SK-N-SH (cell line): ENCODE measurements around the gene OR5V1. TPM values are rescaled to one million over a fixed set of nuclear protein-coding genes. Genes with fewer than 3 reads are reported as not detected.

ENCODE experiments used
- CTCF ChIA-PET: fragments of 300-600, 350-600 bp; formaldehyde crosslinking; extraction: SDS; loops from one replicate; lab custom pipeline; 2021; lab: Yijun Ruan, JAX
- POLR2A ChIA-PET: fragments of 350-600 bp; sonication (Branson Sonifier 250); formaldehyde crosslinking; extraction: SDS; loops from one replicate; lab custom pipeline; 2020; ENCODE audit warnings: antibody characterized with exemption, inconsistent platforms; lab: Yijun Ruan, JAX
- DNase-seq: peaks from one replicate; pipeline ENCODE4 v3.0.0; 2012
- H2AFZ ChIP-seq: fragments of 200-600 bp; sonication (generic); 2 replicates; pipeline ENCODE4 v1.8.1; 2016; ENCODE audit warnings: antibody characterized with exemption, mild to moderate bottlenecking, low read depth
- H3F3A ChIP-seq: fragments of 200-600 bp; sonication (generic); replicated peaks from 2 replicates; pipeline ENCODE3; 2016; ENCODE audit warnings: antibody characterized with exemption, mild to moderate bottlenecking; ENCODE audit not compliant: insufficient read depth
- H3K27ac ChIP-seq, 2 experiments: fragments of 200-500 bp in 1 of 2; fragments of 200-600 bp in 1 of 2; sonication (Bioruptor generic) in 1 of 2; sonication (generic), shearing (Covaris generic) in 1 of 2; 2 replicates each; pipeline versions ENCODE4 v1.5.1 to v1.6.1; 2014 to 2016; ENCODE audit warnings: low read depth in 2 of 2, inconsistent platforms in 1 of 2, low read length in 1 of 2, mild to moderate bottlenecking in 1 of 2, mixed read lengths in 1 of 2
- H3K27me3 ChIP-seq: fragments of 200-600 bp; sonication (generic), shearing (Covaris generic); 2 replicates; pipeline ENCODE4 v1.6.1; 2016; ENCODE audit warnings: mixed run types; ENCODE audit not compliant: insufficient read depth
- H3K36me3 ChIP-seq, 2 experiments: fragments of 200-500 bp in 1 of 2; fragments of 200-600 bp in 1 of 2; sonication (Bioruptor generic) in 1 of 2; sonication (generic) in 1 of 2; replicated peaks in 1 of 2; 2 replicates each; pipeline versions ENCODE3 to v1.5.1; 2014 to 2016; ENCODE audit warnings: low read length in 1 of 2, mild to moderate bottlenecking in 1 of 2; ENCODE audit not compliant: insufficient read depth in 2 of 2, control insufficient read depth in 1 of 2
- H3K4me1 ChIP-seq, 2 experiments: fragments of 200-500 bp in 1 of 2; fragments of 200-600 bp in 1 of 2; sonication (Bioruptor generic) in 1 of 2; sonication (generic), shearing (Covaris generic) in 1 of 2; 2 replicates each; pipeline versions ENCODE4 v1.5.1 to v1.6.1; 2014 to 2016; ENCODE audit warnings: low read depth in 1 of 2, low read length in 1 of 2, mixed run types in 1 of 2; ENCODE audit not compliant: insufficient read depth in 2 of 2, control insufficient read depth in 1 of 2
- H3K4me2 ChIP-seq: fragments of 200-600 bp; sonication (generic), shearing (Covaris generic); 2 replicates; pipeline ENCODE4 v1.6.1; 2017; ENCODE audit warnings: mixed run types
- H3K4me3 ChIP-seq, 2 experiments: fragments of 200-500 bp in 1 of 2; fragments of 200-600 bp in 1 of 2; sonication (Bioruptor generic) in 1 of 2; sonication (generic), shearing (Covaris generic) in 1 of 2; 2 replicates each; pipeline versions ENCODE4 v1.5.1 to v1.8.1; 2014 to 2016; ENCODE audit warnings: low read depth in 2 of 2, inconsistent platforms in 1 of 2, low read length in 1 of 2, mild to moderate bottlenecking in 1 of 2, mixed read lengths in 1 of 2, moderate library complexity in 1 of 2
- H3K79me2 ChIP-seq: fragments of 200-600 bp; sonication (generic); 2 replicates; pipeline ENCODE4 v1.8.1; 2017; ENCODE audit warnings: mild to moderate bottlenecking; ENCODE audit not compliant: insufficient read depth
- H3K9ac ChIP-seq: fragments of 200-600 bp; sonication (generic); 2 replicates; pipeline ENCODE4 v1.6.1; 2017; ENCODE audit warnings: mixed run types
- H3K9me2 ChIP-seq: fragments of 200-600 bp; sonication (generic); 2 replicates; pipeline ENCODE4 v1.6.1; 2017; ENCODE audit warnings: mixed run types
- H3K9me3 ChIP-seq: fragments of 200-600 bp; sonication (generic); 2 replicates; pipeline ENCODE4 v1.6.1; 2017; ENCODE audit warnings: mixed run types, mild to moderate bottlenecking, moderate library complexity
- H4K20me1 ChIP-seq: fragments of 200-600 bp; sonication (generic); 2 replicates; pipeline ENCODE4 v1.6.1; 2017; ENCODE audit warnings: mild to moderate bottlenecking, mixed run types; ENCODE audit not compliant: insufficient read depth
- CHD2 ChIP-seq: fragments of 150-350 bp; IDR thresholded peaks from 2 replicates; pipeline ENCODE4 v1.6.1; 2018; ENCODE audit warnings: low read length; ENCODE audit not compliant: partially characterized antibody
- ELF1 ChIP-seq: IDR thresholded peaks from 2 replicates; pipeline ENCODE4 v1.4.0; 2012
- EP300 ChIP-seq, 2 experiments: IDR thresholded peaks; 2 replicates each; pipeline versions ENCODE4 v1.4.0 to v1.6.1; 2012; ENCODE audit warnings: borderline replicate concordance in 1 of 2, low read depth in 1 of 2, low read length in 1 of 2
- FOXM1 ChIP-seq: IDR thresholded peaks from 2 replicates; pipeline ENCODE4 v1.4.0; 2012; ENCODE audit warnings: low read depth, mild to moderate bottlenecking
- JUND ChIP-seq: IDR thresholded peaks from 2 replicates; pipeline ENCODE4 v1.4.0; 2012
- POLR2AphosphoS5 ChIP-seq: IDR thresholded peaks from 2 replicates; pipeline ENCODE4 v1.6.1; 2012; ENCODE audit warnings: low read depth, low read length
- RAD21 ChIP-seq: IDR thresholded peaks from 2 replicates; pipeline ENCODE4 v1.6.1; 2012; ENCODE audit warnings: mild to moderate bottlenecking, low read length
- RCOR1 ChIP-seq: fragments of 150-350 bp; IDR thresholded peaks from 2 replicates; pipeline ENCODE4 v1.6.1; 2017; ENCODE audit warnings: antibody characterized with exemption, low read length
- TAF1 ChIP-seq: IDR thresholded peaks from 2 replicates; pipeline ENCODE4 v1.6.1; 2012; ENCODE audit warnings: low read depth, mild to moderate bottlenecking, low read length, moderate library complexity, borderline replicate concordance
- WGBS: methylation state at CpG from one replicate; pipeline ENCODE4 v1.1.6; 2017; ENCODE audit warnings: low lambda C conversion rate; 5-methylcytosine and 5-hydroxymethylcytosine counted together
- polyA plus RNA-seq, 3 experiments: library from polyadenylated mRNA; depleted of rRNA; stranded (reverse); fragments of >200 nt; gene quantifications; 2 replicates each; pipeline ENCODE4 v1.2.3, GENCODE V29; 2012
- TF ChIP-seq, protein P1 (sequence below): IDR thresholded peaks from 2 replicates; pipeline ENCODE4 v1.4.0; 2012; ENCODE audit warnings: low read depth, borderline replicate concordance
- TF ChIP-seq, protein P2 (sequence below): IDR thresholded peaks from 2 replicates; pipeline ENCODE4; 2012
- TF ChIP-seq, protein P3 (sequence below): IDR thresholded peaks from 2 replicates; pipeline ENCODE4 v1.4.0; 2012; ENCODE audit warnings: low read depth, borderline replicate concordance
- TF ChIP-seq, protein P4 (sequence below): IDR thresholded peaks from 2 replicates; pipeline ENCODE4 v1.6.1; 2012; ENCODE audit warnings: mild to moderate bottlenecking, low read depth, low read length, moderate library complexity
- TF ChIP-seq, protein P5 (sequence below): fragments of 200-600 bp; sonication (generic); IDR thresholded peaks from 2 replicates; pipeline ENCODE4 v1.6.1; 2017; ENCODE audit warnings: antibody characterized with exemption, mild to moderate bottlenecking, moderate library complexity

OR5V1 gene
- polyA plus RNA-seq, 1 of the 3 experiments (the other 2 are of a cell fraction), result not detected

DNA sequence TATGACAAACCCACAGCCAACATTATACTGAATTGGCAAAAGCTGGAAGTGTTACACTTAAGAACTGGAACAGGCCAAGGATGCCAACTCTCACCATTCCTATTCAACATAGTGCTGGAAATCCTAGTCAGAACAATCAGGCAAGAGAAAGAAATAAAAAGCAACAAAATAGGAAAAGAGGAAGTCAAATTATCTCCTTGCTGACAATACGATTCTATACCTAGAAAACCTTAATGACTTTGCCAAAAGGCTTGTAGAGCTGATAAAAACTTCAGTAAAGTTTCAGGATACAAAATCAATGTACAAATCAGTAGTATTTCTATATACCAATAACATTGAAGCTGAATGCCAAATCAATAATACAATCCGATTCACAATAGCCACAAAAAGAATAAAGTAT, 32.4 kb downstream of the OR5V1 start:
- CTCF ChIA-PET, result no interaction called here
- H3K79me2 ChIP-seq, result no peaks in the 10 kb centered on the region
- H2AFZ ChIP-seq, result no peak overlapping the region
- no peaks in the 10 kb centered on the region for H3K9me3 ChIP-seq
- H3K4me3 ChIP-seq, result no peak overlapping the region
- H3K36me3 ChIP-seq, result no peaks in the 10 kb centered on the region
- no peaks in the 10 kb centered on the region for H3K4me1 ChIP-seq
- no peak for DNase-seq
- POLR2A ChIA-PET, result no interaction called here
- H3K9me2 ChIP-seq, result no peaks in the 10 kb centered on the region
- no peaks in the 10 kb centered on the region for H4K20me1 ChIP-seq
- WGBS, result 0% methylated on average over 2 of the region's 2 CpGs
- H3K4me2 ChIP-seq, result no peak overlapping the region
- no peaks in the 10 kb centered on the region for H3K27me3 ChIP-seq
- TF ChIP-seq ELF1, result no peak
- TF ChIP-seq, protein P1, sequence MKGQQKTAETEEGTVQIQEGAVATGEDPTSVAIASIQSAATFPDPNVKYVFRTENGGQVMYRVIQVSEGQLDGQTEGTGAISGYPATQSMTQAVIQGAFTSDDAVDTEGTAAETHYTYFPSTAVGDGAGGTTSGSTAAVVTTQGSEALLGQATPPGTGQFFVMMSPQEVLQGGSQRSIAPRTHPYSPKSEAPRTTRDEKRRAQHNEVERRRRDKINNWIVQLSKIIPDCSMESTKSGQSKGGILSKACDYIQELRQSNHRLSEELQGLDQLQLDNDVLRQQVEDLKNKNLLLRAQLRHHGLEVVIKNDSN, result no peak
- TF ChIP-seq RCOR1, result no peak
- TF ChIP-seq EP300 (IDR thresholded peaks at IDR 0.05; ENCODE audit: borderline replicate concordance in 1 of 2, low read depth in 1 of 2, low read length in 1 of 2), result no peak
- no peak for TF ChIP-seq RAD21
- H3F3A ChIP-seq, result no peaks in the 10 kb centered on the region
- H3K27ac ChIP-seq, result no peak overlapping the region
- H3K9ac ChIP-seq, result no peak overlapping the region

DNA sequence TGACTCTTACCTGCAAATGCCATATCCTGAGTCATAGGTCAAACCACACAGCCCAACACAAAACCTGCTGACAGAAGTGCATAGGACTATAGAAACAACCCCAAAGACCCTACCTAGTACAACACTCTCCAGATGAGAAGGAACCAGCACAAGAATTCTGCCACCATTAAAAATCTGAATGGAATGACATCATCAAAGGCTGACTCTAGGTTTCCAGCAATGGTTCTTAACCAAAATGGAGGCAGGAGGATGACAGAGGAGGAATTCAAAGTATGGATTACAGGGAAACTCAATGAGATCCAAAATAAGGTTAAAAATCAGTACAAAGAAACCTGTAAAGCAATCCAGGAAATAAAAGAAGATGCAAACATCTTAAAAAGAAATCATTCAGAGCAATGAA, 36.0 kb downstream of the OR5V1 start:
- DNase-seq, result no peak
- H3K9ac ChIP-seq, result no peak overlapping the region
- H4K20me1 ChIP-seq, result no peaks in the 10 kb centered on the region
- no peak overlapping the region for H3K27ac ChIP-seq
- H3K9me3 ChIP-seq, result no peaks in the 10 kb centered on the region
- no peaks in the 10 kb centered on the region for H3K79me2 ChIP-seq
- H3F3A ChIP-seq, result no peaks in the 10 kb centered on the region
- no peak for TF ChIP-seq POLR2AphosphoS5
- TF ChIP-seq, all 33 proteins: peak for 0
- no peak overlapping the region for H3K4me2 ChIP-seq
- H3K36me3 ChIP-seq, result no peaks in the 10 kb centered on the region
- no peaks in the 10 kb centered on the region for H3K9me2 ChIP-seq
- CTCF ChIA-PET, result interaction anchor here (0.5 to 0.9 kb wide), 2 partner anchors 101 to 315 kb away, joined by 3 read pairs; no protein-coding TSS in a partner anchor
- H3K4me3 ChIP-seq, result no peak overlapping the region
- POLR2A ChIA-PET, result no interaction called here
- no peak overlapping the region for H2AFZ ChIP-seq
- no peaks in the 10 kb centered on the region for H3K4me1 ChIP-seq
- no peaks in the 10 kb centered on the region for H3K27me3 ChIP-seq

DNA sequence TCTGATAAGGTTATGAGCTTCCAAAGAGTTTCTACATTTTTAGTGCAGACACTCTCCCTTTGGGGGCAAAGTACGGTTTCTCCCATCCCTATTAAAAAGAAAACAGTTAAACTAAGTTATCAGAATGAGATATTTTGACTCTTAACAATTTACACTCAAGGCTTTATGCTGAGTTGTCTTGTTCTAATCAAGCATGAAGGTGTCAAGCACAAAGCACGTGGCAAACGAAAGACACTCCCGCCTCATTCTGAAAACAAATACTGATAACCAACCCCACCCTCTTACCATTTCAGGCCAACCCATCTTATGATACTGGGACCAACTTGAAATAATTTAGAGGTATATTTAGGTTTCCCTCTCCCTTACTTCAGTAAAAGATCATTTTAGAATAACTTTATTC, 42.9 kb downstream of the OR5V1 start:
- 4% methylated on average over 4 of the region's 4 CpGs for WGBS
- H4K20me1 ChIP-seq, result no peaks in the 10 kb centered on the region
- no peaks in the 10 kb centered on the region for H3K79me2 ChIP-seq
- TF ChIP-seq, protein P2, sequence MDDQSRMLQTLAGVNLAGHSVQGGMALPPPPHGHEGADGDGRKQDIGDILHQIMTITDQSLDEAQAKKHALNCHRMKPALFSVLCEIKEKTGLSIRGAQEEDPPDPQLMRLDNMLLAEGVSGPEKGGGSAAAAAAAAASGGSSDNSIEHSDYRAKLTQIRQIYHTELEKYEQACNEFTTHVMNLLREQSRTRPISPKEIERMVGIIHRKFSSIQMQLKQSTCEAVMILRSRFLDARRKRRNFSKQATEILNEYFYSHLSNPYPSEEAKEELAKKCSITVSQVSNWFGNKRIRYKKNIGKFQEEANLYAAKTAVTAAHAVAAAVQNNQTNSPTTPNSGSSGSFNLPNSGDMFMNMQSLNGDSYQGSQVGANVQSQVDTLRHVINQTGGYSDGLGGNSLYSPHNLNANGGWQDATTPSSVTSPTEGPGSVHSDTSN, result no peak
- TF ChIP-seq TAF1 (no peak), CHD2 (no peak), RAD21 (no peak), JUND (no peak), FOXM1 (no peak)
- TF ChIP-seq, protein P3, sequence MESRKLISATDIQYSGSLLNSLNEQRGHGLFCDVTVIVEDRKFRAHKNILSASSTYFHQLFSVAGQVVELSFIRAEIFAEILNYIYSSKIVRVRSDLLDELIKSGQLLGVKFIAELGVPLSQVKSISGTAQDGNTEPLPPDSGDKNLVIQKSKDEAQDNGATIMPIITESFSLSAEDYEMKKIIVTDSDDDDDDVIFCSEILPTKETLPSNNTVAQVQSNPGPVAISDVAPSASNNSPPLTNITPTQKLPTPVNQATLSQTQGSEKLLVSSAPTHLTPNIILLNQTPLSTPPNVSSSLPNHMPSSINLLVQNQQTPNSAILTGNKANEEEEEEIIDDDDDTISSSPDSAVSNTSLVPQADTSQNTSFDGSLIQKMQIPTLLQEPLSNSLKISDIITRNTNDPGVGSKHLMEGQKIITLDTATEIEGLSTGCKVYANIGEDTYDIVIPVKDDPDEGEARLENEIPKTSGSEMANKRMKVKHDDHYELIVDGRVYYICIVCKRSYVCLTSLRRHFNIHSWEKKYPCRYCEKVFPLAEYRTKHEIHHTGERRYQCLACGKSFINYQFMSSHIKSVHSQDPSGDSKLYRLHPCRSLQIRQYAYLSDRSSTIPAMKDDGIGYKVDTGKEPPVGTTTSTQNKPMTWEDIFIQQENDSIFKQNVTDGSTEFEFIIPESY, result no peak
- TF ChIP-seq, protein P4, sequence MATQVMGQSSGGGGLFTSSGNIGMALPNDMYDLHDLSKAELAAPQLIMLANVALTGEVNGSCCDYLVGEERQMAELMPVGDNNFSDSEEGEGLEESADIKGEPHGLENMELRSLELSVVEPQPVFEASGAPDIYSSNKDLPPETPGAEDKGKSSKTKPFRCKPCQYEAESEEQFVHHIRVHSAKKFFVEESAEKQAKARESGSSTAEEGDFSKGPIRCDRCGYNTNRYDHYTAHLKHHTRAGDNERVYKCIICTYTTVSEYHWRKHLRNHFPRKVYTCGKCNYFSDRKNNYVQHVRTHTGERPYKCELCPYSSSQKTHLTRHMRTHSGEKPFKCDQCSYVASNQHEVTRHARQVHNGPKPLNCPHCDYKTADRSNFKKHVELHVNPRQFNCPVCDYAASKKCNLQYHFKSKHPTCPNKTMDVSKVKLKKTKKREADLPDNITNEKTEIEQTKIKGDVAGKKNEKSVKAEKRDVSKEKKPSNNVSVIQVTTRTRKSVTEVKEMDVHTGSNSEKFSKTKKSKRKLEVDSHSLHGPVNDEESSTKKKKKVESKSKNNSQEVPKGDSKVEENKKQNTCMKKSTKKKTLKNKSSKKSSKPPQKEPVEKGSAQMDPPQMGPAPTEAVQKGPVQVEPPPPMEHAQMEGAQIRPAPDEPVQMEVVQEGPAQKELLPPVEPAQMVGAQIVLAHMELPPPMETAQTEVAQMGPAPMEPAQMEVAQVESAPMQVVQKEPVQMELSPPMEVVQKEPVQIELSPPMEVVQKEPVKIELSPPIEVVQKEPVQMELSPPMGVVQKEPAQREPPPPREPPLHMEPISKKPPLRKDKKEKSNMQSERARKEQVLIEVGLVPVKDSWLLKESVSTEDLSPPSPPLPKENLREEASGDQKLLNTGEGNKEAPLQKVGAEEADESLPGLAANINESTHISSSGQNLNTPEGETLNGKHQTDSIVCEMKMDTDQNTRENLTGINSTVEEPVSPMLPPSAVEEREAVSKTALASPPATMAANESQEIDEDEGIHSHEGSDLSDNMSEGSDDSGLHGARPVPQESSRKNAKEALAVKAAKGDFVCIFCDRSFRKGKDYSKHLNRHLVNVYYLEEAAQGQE, result no peak
- TF ChIP-seq, protein P5, sequence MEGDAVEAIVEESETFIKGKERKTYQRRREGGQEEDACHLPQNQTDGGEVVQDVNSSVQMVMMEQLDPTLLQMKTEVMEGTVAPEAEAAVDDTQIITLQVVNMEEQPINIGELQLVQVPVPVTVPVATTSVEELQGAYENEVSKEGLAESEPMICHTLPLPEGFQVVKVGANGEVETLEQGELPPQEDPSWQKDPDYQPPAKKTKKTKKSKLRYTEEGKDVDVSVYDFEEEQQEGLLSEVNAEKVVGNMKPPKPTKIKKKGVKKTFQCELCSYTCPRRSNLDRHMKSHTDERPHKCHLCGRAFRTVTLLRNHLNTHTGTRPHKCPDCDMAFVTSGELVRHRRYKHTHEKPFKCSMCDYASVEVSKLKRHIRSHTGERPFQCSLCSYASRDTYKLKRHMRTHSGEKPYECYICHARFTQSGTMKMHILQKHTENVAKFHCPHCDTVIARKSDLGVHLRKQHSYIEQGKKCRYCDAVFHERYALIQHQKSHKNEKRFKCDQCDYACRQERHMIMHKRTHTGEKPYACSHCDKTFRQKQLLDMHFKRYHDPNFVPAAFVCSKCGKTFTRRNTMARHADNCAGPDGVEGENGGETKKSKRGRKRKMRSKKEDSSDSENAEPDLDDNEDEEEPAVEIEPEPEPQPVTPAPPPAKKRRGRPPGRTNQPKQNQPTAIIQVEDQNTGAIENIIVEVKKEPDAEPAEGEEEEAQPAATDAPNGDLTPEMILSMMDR, result no peak

More for the DNA sequence above, 42.9 kb downstream of the OR5V1 start:
- Histone ChIP-seq H3K4me2 (no peak overlapping the region), H2AFZ (no peak overlapping the region), H3K36me3 (no peaks in the 10 kb centered on the region), H3F3A (no peaks in the 10 kb centered on the region), H3K27me3 (no peaks in the 10 kb centered on the region), H3K9ac (no peak overlapping the region), H3K27ac (no peak overlapping the region), H3K9me3 (no peaks in the 10 kb centered on the region), H3K4me3 (no peak overlapping the region), H3K9me2 (no peaks in the 10 kb centered on the region), H3K4me1 (no peaks in the 10 kb centered on the region)
- CTCF ChIA-PET, result no interaction called here
- POLR2A ChIA-PET, result no interaction called here
- no peak for DNase-seq
